Measurements from ENCODE around the gene AP1S1. TPM values are rescaled to one million over a fixed set of nuclear protein-coding genes. Genes with fewer than 3 reads are reported as not detected.

AP1S1 gene
- total RNA-seq, 4 donors from 2014 or later = 28.5 to 66.5 (median 50.0) TPM

DNA sequence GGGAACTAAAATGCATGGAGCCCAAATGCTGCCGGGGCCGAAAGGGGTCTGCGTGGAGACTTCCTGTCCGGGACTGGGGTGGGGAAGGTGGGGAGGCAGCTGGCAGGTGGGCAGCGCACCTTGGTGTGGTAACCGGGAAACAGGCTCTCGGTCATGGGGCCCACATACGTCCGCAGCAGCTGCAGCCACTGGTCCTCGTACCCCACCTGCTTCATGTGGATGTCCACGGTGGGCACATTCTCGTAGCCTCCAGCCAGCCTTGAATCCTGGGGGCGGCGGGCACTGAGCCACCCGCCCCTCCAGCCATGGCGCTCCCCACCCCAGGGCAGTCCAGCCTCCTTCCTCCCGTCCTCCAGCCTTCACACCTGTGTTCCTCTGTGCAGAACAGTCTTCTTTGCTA, 53.2 kb downstream of the AP1S1 start:
- DNase-seq (ENCODE audit: low spot score in 2 of 2) = no peak
- no peak for TF ChIP-seq POLR2A (IDR thresholded peaks at IDR 0.05)
- TF ChIP-seq POLR2AphosphoS5 (IDR thresholded peaks at IDR 0.05) = no peak
- TF ChIP-seq, protein P1, sequence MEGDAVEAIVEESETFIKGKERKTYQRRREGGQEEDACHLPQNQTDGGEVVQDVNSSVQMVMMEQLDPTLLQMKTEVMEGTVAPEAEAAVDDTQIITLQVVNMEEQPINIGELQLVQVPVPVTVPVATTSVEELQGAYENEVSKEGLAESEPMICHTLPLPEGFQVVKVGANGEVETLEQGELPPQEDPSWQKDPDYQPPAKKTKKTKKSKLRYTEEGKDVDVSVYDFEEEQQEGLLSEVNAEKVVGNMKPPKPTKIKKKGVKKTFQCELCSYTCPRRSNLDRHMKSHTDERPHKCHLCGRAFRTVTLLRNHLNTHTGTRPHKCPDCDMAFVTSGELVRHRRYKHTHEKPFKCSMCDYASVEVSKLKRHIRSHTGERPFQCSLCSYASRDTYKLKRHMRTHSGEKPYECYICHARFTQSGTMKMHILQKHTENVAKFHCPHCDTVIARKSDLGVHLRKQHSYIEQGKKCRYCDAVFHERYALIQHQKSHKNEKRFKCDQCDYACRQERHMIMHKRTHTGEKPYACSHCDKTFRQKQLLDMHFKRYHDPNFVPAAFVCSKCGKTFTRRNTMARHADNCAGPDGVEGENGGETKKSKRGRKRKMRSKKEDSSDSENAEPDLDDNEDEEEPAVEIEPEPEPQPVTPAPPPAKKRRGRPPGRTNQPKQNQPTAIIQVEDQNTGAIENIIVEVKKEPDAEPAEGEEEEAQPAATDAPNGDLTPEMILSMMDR (IDR thresholded peaks at IDR 0.05) = no peak
- TF ChIP-seq EP300 (IDR thresholded peaks at IDR 0.05) = no peak
- H3K4me3 ChIP-seq = no peak overlapping the region
- H3K27me3 ChIP-seq = peaks cover 9% of the 10 kb centered on the region
- H3K9me3 ChIP-seq = no peaks in the 10 kb centered on the region
- no peak overlapping the region for H3K27ac ChIP-seq
- H3K36me3 ChIP-seq = peaks cover 59% of the 10 kb centered on the region
- 86% methylated on average over 11 of the region's 17 CpGs for WGBS
- no peaks in the 10 kb centered on the region for H3K4me1 ChIP-seq

DNA sequence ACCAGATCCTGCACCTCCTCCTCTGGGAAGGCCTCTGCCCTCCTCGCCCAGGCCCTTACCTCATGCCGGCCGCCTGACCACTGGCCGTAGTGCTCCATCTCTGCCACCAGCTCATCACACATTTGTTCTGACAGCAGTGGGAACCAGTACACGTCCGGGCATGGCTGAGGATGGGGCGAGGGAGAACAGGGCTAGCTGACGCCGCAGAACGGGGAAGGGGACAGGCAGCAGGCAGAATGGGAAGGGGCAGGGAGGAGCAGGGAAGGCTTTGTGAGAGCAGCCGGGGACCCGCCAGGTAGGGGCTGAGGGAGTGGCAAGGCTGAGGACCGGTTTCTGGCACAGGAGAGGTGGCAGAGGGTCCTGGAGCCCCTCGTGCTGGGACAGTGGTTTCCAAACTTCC, 54.5 kb downstream of the AP1S1 start:
- 90% methylated on average over 14 of the region's 14 CpGs for WGBS
- H3K36me3 ChIP-seq = peaks cover 71% of the 10 kb centered on the region

DNA sequence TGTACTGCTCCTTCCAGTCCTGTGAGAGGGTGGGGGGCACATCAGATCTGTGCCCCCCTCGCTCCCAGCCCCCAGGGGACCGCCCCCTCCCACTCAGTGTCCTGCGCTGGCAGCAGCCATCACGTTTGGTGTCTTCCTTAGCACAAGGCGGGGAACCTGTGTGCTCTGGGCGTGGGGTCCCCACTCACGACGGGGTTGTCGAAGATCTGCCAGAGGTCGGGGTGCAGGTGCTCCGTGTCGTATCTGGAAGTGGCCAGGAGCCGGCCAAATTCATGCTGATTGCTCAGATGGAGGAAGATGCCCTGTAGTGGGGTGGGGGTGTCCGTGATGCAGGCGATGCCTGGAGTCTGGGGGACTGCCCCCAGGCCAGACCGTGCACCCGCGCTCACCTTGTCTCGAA, 55.9 kb downstream of the AP1S1 start:
- H3K4me3 ChIP-seq = no peak overlapping the region
- H3K36me3 ChIP-seq = peaks cover 82% of the 10 kb centered on the region
- 95% methylated on average over 16 of the region's 19 CpGs for WGBS
- DNase-seq (ENCODE audit: low spot score in 2 of 2) = no peak
- TF ChIP-seq POLR2AphosphoS5 (IDR thresholded peaks at IDR 0.05) (no peak), EP300 (IDR thresholded peaks at IDR 0.05) (no peak), POLR2A (IDR thresholded peaks at IDR 0.05) (no peak)
- TF ChIP-seq, protein P1 (IDR thresholded peaks at IDR 0.05) = no peak
- H3K27ac ChIP-seq = no peak overlapping the region
- H3K9me3 ChIP-seq = no peaks in the 10 kb centered on the region
- H3K27me3 ChIP-seq = no peaks in the 10 kb centered on the region
- peaks cover 7% of the 10 kb centered on the region for H3K4me1 ChIP-seq

More for the DNA sequence above, 54.5 kb downstream of the AP1S1 start:
- TF ChIP-seq POLR2A (IDR thresholded peaks at IDR 0.05) = no peak
- TF ChIP-seq POLR2AphosphoS5 (IDR thresholded peaks at IDR 0.05) = no peak
- no peak for TF ChIP-seq EP300 (IDR thresholded peaks at IDR 0.05)
- TF ChIP-seq, protein P1 (IDR thresholded peaks at IDR 0.05) = no peak
- Histone ChIP-seq H3K4me1 (no peaks in the 10 kb centered on the region), H3K27me3 (no peaks in the 10 kb centered on the region), H3K9me3 (no peaks in the 10 kb centered on the region), H3K27ac (no peak overlapping the region), H3K4me3 (no peak overlapping the region)
- DNase-seq (ENCODE audit: low spot score in 2 of 2) = no peak

Other genes with a start within 250 kb of the AP1S1 start
- not detected for gene MUC3A, start 204.9 kb upstream of the AP1S1 start, total RNA-seq
- not detected for gene MUC12, start 184.9 kb upstream of the AP1S1 start, total RNA-seq
- gene MUC17, start 134.4 kb upstream of the AP1S1 start, total RNA-seq = under 1 TPM; 0.08 to 0.25 (median 0.14) TPM
- gene TRIM56, start 69.0 kb upstream of the AP1S1 start, total RNA-seq = 10 to 100 TPM; 12.1 to 28.9 (median 17.8) TPM
- 10 to 100 TPM in 2 of 4 donors, 1 to 10 TPM in 2; 6.7 to 22.9 (median 13.0) TPM for gene SERPINE1, start 27.4 kb upstream of the AP1S1 start, total RNA-seq
- under 1 TPM in 3 of 4 donors, not detected in 1; 0.38 to 0.99 (median 0.59) TPM for gene VGF, start 11.1 kb downstream of the AP1S1 start, total RNA-seq
- gene NAT16, start 25.8 kb downstream of the AP1S1 start, total RNA-seq = not detected
- gene MOGAT3, start 46.6 kb downstream of the AP1S1 start, total RNA-seq = not detected
- gene PLOD3, start 63.1 kb downstream of the AP1S1 start, total RNA-seq = 10 to 100 TPM; 15.7 to 30.4 (median 22.7) TPM
- gene ZNHIT1, start 63.7 kb downstream of the AP1S1 start, total RNA-seq = 10 to 100 TPM; 43.8 to 73.4 (median 66.9) TPM
- 10 to 100 TPM in 3 of 4 donors, 1 to 10 TPM in 1; 6.7 to 19.8 (median 12.5) TPM for gene CLDN15, start 83.3 kb downstream of the AP1S1 start, total RNA-seq
- gene FIS1, start 90.6 kb downstream of the AP1S1 start, total RNA-seq = 100 to 1,000 TPM; 118 to 223 (median 198) TPM
- gene IFT22, start 167.3 kb downstream of the AP1S1 start, total RNA-seq = 10 to 100 TPM in 3 of 4 donors, 1 to 10 TPM in 1; 6.8 to 15.3 (median 11.7) TPM
- 1 to 10 TPM in 1 of 4 donors, not detected in 3; 1.1 TPM for gene COL26A1, start 208.4 kb downstream of the AP1S1 start, total RNA-seq

Measured in suprapubic skin (tissue), 4 donors.